Measurements from ENCODE around the gene CDH3. TPM values are rescaled to one million over a fixed set of nuclear protein-coding genes. Genes with fewer than 3 reads are reported as not detected.

Gene CDH3
- total and polyA plus RNA-seq, 2 donors (not counting 1 experiment from before 2014, with no cell fraction given), result 0.17 to 0.24 TPM

DNA sequence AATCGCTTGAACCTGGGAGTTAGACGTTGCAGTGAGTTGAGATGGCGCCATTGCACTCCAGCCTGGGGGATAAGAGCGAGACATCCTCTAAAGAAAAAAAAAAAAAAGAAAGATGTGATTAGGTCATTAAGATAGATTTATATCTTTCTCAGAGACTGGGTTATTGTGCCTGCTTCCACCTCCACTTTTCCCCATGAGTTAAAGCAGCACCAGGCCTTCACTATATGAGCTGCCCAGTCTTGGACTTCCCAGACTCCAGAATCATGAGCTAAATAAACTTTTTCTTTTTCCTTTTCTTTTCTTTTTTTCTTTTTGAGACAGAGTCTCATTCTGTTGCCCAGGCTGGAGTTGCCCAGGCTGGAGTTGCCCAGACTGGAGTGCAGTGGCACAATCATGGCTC is 72.6 kb downstream of the CDH3 start:
- peaks cover 0 to 3% (median 0%) of the 10 kb centered on the region in 3 donors for H3K9me3 ChIP-seq (ENCODE audit: control extremely low read depth in 1 of 3, control insufficient read depth in 2 of 3, insufficient read depth in 1 of 3, low read length in 2 of 3)
- H3K36me3 ChIP-seq (replicated peaks in 1 of 2; ENCODE audit: control extremely low read depth in 1 of 2, control insufficient read depth in 1 of 2, extremely low read depth in 1 of 2, insufficient read depth in 2 of 2, low read length in 1 of 2), result no peaks in the 10 kb centered on the region
- H3K4me1 ChIP-seq (ENCODE audit: control insufficient read depth in 2 of 2, insufficient read depth in 2 of 2, low read length in 2 of 2), result peaks cover 0 to 2% of the 10 kb centered on the region in 2 donors
- H2AFZ ChIP-seq (ENCODE audit: insufficient read depth, low read depth, low read length, poor library complexity, severe bottlenecking), result no peak overlapping the region
- ChIA-PET POLR2A (no interaction called here), CTCF (no interaction called here)
- WGBS (ENCODE audit: insufficient coverage), result no CpG with 5 or more reads among the region's 4 CpGs
- no peaks in the 10 kb centered on the region for H3K27me3 Mint-ChIP-seq
- peaks cover 10% of the 10 kb centered on the region for H3K4me1 Mint-ChIP-seq
- no peaks in the 10 kb centered on the region for H3K79me2 ChIP-seq (ENCODE audit: control insufficient read depth, insufficient read depth, low read length)
- no peak overlapping the region for H3K4me2 ChIP-seq (replicated peaks; ENCODE audit: low read depth, low read length, poor library complexity, severe bottlenecking)
- peaks cover 2% of the 10 kb centered on the region for H3K9me3 Mint-ChIP-seq (ENCODE audit: insufficient read depth)
- H3K9ac ChIP-seq (ENCODE audit: low read length), result no peak overlapping the region
- H3K4me3 Mint-ChIP-seq, result no peak overlapping the region
- TF ChIP-seq EZH2 (IDR thresholded peaks at IDR 0.05; ENCODE audit: borderline replicate concordance, insufficient read depth, low read depth, low read length, poor library complexity, severe bottlenecking), result no peak
- TF ChIP-seq, protein P1, sequence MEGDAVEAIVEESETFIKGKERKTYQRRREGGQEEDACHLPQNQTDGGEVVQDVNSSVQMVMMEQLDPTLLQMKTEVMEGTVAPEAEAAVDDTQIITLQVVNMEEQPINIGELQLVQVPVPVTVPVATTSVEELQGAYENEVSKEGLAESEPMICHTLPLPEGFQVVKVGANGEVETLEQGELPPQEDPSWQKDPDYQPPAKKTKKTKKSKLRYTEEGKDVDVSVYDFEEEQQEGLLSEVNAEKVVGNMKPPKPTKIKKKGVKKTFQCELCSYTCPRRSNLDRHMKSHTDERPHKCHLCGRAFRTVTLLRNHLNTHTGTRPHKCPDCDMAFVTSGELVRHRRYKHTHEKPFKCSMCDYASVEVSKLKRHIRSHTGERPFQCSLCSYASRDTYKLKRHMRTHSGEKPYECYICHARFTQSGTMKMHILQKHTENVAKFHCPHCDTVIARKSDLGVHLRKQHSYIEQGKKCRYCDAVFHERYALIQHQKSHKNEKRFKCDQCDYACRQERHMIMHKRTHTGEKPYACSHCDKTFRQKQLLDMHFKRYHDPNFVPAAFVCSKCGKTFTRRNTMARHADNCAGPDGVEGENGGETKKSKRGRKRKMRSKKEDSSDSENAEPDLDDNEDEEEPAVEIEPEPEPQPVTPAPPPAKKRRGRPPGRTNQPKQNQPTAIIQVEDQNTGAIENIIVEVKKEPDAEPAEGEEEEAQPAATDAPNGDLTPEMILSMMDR (IDR thresholded peaks at IDR 0.05), result no peak
- no peaks in the 10 kb centered on the region for H3K27me3 ChIP-seq (replicated peaks in 1 of 4; ENCODE audit: control extremely low read depth in 1 of 4, control insufficient read depth in 3 of 4, insufficient read depth in 4 of 4, low read length in 3 of 4)
- no peak overlapping the region for H3K27ac Mint-ChIP-seq
- ATAC-seq (ENCODE audit: low read depth) (no peak), DNase-seq (no peak)
- no peaks in the 10 kb centered on the region for H4K20me1 ChIP-seq (ENCODE audit: control insufficient read depth, insufficient read depth, low read length, poor library complexity, severe bottlenecking)
- intact Hi-C loops (cut with micrococcal nuclease), result no loop called here
- no peak overlapping the region for H3K4me3 ChIP-seq (ENCODE audit: control extremely low read depth in 1 of 5, extremely low read depth in 1 of 5, insufficient read depth in 1 of 5, low read depth in 2 of 5, low read length in 4 of 5)
- no peak overlapping the region for H3K27ac ChIP-seq (ENCODE audit: low read length in 2 of 2)

DNA sequence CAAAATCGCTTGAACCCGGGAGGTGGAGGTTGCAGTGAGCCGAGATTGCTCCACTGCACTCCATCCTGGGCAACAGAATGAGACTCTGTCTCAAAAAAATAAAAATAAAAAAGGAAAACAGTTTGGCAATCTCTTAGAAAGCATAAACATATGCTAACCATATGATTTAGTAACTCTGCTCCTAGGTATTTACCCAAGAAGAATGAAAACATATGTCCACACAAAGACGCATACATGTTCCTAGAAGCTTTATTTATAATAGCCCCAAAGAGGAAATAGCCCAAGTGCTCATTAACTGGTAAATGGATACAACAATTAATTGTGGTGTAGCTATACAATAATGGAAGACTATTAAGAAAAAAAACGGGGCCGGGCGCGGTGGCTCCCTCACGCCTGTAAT is 73.5 kb downstream of the CDH3 start:
- 100% methylated on average over 1 of the region's 9 CpGs for whole genome bisulfite sequencing (ENCODE audit: insufficient coverage)
- DNase-seq (no peak), ATAC-seq (ENCODE audit: low read depth) (no peak)
- POLR2A ChIA-PET, result no interaction called here
- Histone ChIP-seq H3K4me1 (ENCODE audit: control insufficient read depth in 2 of 2, insufficient read depth in 2 of 2, low read length in 2 of 2) (peaks cover 0 to 2% of the 10 kb centered on the region in 2 donors), H3K79me2 (ENCODE audit: control insufficient read depth, insufficient read depth, low read length) (no peaks in the 10 kb centered on the region), H3K36me3 (replicated peaks in 1 of 2; ENCODE audit: control extremely low read depth in 1 of 2, control insufficient read depth in 1 of 2, extremely low read depth in 1 of 2, insufficient read depth in 2 of 2, low read length in 1 of 2) (no peaks in the 10 kb centered on the region), H2AFZ (ENCODE audit: insufficient read depth, low read depth, low read length, poor library complexity, severe bottlenecking) (no peak overlapping the region), H4K20me1 (ENCODE audit: control insufficient read depth, insufficient read depth, low read length, poor library complexity, severe bottlenecking) (no peaks in the 10 kb centered on the region), H3K27me3 (replicated peaks in 1 of 4; ENCODE audit: control extremely low read depth in 1 of 4, control insufficient read depth in 3 of 4, insufficient read depth in 4 of 4, low read length in 3 of 4) (no peaks in the 10 kb centered on the region), H3K9ac (ENCODE audit: low read length) (no peak overlapping the region), H3K4me3 (ENCODE audit: control extremely low read depth in 1 of 5, extremely low read depth in 1 of 5, insufficient read depth in 1 of 5, low read depth in 2 of 5, low read length in 4 of 5) (no peak overlapping the region), H3K9me3 (ENCODE audit: control extremely low read depth in 1 of 3, control insufficient read depth in 2 of 3, insufficient read depth in 1 of 3, low read length in 2 of 3) (peaks cover 0 to 3% (median 0%) of the 10 kb centered on the region in 3 donors), H3K27ac (ENCODE audit: low read length in 2 of 2) (no peak overlapping the region), H3K4me2 (replicated peaks; ENCODE audit: low read depth, low read length, poor library complexity, severe bottlenecking) (no peak overlapping the region)
- CTCF ChIA-PET, result no interaction called here
- H3K27me3 Mint-ChIP-seq, result no peaks in the 10 kb centered on the region
- no peak overlapping the region for H3K27ac Mint-ChIP-seq
- no peak overlapping the region for H3K4me3 Mint-ChIP-seq
- intact Hi-C loops (cut with micrococcal nuclease), result no loop called here
- no peak for TF ChIP-seq EZH2 (IDR thresholded peaks at IDR 0.05; ENCODE audit: borderline replicate concordance, insufficient read depth, low read depth, low read length, poor library complexity, severe bottlenecking)
- TF ChIP-seq, protein P1 (IDR thresholded peaks at IDR 0.05), result no peak
- peaks cover 2% of the 10 kb centered on the region for H3K9me3 Mint-ChIP-seq (ENCODE audit: insufficient read depth)
- H3K4me1 Mint-ChIP-seq, result peaks cover 10% of the 10 kb centered on the region
